Esophagus squamous epithelium (tissue), 5 donors: Measurements from ENCODE around the gene FA2H. TPM values are rescaled to one million over a fixed set of nuclear protein-coding genes. Genes with fewer than 3 reads are reported as not detected.
A peak's percentile ranks its signal among the peaks of the same experiment; 100 is the strongest.
"Not testable (repeated sequence)": the region's sequence is repeated elsewhere in the genome, so short reads cannot be mapped to it uniquely, and the experiment has no call there.

Source experiments
- DNase-seq: peaks from one replicate; lab custom pipeline; 2025; lab: John Stamatoyannopoulos, UW
- H3K27ac ChIP-seq, 4 donors: fragments of 200-600 bp; sonication (generic); one replicate each; pipeline ENCODE4 v1.5.1; 2016 to 2019; ENCODE audit warnings: mild to moderate bottlenecking in 1 of 4
- H3K27me3 ChIP-seq, 4 donors: fragments of 200-600 bp; sonication (generic); 1 replicate in 3 of 4; 2 replicates in 1 of 4; pipeline versions ENCODE4 v1.5.1 to v1.6.0; 2017 to 2021; ENCODE audit warnings: antibody characterized with exemption in 1 of 4
- H3K36me3 ChIP-seq, 3 donors: fragments of 200-600 bp; sonication (generic); one replicate each; pipeline ENCODE4 v1.5.1; 2016 to 2019
- H3K4me1 ChIP-seq, 3 donors: fragments of 200-600 bp; sonication (generic); one replicate each; pipeline ENCODE4 v1.5.1; 2017 to 2019
- H3K4me3 ChIP-seq, 4 donors: fragments of 200-600 bp; sonication (generic); 1 replicate in 3 of 4; 2 replicates in 1 of 4; pipeline ENCODE4 v1.5.1; 2016 to 2019; ENCODE audit warnings: mild to moderate bottlenecking in 2 of 4, moderate library complexity in 1 of 4
- H3K9me3 ChIP-seq, 3 donors: fragments of 200-600 bp; sonication (generic); one replicate each; pipeline ENCODE4 v1.5.1; 2016 to 2019
- CTCF ChIP-seq, 6 experiments: fragments of 450-650 bp in 4 of 6; fragments of 200-600 bp in 2 of 6; sonication (generic) in 2 of 6; IDR thresholded peaks; one replicate each; pipeline ENCODE4 v1.5.1; 2016 to 2019; ENCODE audit warnings: antibody characterized with exemption in 6 of 6, mild to moderate bottlenecking in 4 of 6, moderate library complexity in 4 of 6
- POLR2A ChIP-seq, 4 donors: fragments of 450-650 bp; IDR thresholded peaks; one replicate each; pipeline ENCODE4 v1.6.1; 2017; ENCODE audit warnings: antibody characterized with exemption in 4 of 4, mild to moderate bottlenecking in 4 of 4, moderate library complexity in 3 of 4
- WGBS, 2 donors: methylation state at CpG; one replicate each; pipeline ENCODE4 v1.1.5; 2018; 5-methylcytosine and 5-hydroxymethylcytosine counted together
- intact Hi-C: fragments of 100-400 bp; cut with DNase I; formaldehyde crosslinking; loops from one replicate; pipeline ENCODE4 v1.15.0; 2022
- total RNA-seq, 4 donors: library from RNA; depleted of rRNA; stranded (reverse); fragments of >200 nt; gene quantifications; one replicate each; pipeline ENCODE4 v1.1.0, GENCODE V29; 2016
- donor health status: DM: yes; HTN: yes; CAD: no.

Gene FA2H, protein sequence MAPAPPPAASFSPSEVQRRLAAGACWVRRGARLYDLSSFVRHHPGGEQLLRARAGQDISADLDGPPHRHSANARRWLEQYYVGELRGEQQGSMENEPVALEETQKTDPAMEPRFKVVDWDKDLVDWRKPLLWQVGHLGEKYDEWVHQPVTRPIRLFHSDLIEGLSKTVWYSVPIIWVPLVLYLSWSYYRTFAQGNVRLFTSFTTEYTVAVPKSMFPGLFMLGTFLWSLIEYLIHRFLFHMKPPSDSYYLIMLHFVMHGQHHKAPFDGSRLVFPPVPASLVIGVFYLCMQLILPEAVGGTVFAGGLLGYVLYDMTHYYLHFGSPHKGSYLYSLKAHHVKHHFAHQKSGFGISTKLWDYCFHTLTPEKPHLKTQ
- total RNA-seq = 1 to 10 TPM; 2.9 to 4.0 (median 3.3) TPM

DNA sequence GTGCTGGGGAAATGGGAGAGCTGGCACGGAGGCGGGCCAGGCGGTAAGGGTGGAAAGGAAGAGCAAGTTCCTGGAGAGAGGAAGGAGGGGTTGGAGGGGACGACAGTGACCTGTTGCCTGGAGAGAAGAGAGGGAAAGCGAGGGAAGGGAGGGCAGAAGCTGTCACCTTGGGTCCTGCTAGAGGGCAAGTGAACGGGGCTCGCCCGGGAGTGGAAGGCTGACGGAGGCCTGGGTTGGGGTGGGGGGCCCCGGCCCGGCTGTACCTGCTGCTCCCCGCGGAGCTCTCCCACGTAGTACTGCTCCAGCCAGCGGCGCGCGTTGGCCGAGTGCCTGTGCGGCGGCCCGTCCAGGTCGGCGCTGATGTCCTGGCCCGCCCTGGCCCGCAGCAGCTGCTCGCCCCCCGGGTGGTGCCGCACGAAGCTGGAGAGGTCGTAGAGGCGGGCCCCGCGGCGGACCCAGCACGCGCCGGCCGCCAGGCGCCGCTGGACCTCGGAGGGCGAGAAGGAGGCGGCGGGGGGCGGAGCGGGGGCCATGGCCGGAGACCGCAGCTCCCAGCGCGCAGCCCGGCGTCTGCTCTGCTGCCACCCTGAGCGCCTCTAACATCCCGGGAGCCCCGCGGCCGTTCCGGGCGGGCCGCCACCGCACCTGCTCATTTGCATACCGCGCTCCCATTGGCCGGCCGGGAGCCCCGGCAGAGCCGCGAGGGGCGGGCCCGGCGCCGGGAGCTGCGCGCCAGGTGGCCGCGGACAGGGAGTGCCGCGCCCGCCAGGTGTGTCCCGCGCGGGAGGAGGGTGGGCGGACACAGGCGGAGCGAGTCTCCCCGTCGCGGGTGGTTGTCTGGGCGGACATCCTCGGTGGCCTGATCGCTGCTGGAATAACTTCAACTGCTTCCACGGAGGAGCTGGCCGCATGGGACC is at the start of gene FA2H:
TSS of gene FA2H (minus strand) at position 598 of the 917 bp plus-strand sequence. CDS start at position 533, 65 bp downstream.
- peak within 1 kb of the TSS; percentile 23 to 83 (median 68) for H3K27ac ChIP-seq

GRCh38 chr16:74817851-74818250 is 43.2 kb upstream of the FA2H start:
- no peaks in the 10 kb centered on the region for H3K27me3 ChIP-seq
- H3K27ac ChIP-seq = no peak overlapping the region
- H3K36me3 ChIP-seq = no peaks in the 10 kb centered on the region
- no peak for DNase-seq
- no peak for TF ChIP-seq POLR2A (IDR thresholded peaks at IDR 0.05)
- TF ChIP-seq CTCF (IDR thresholded peaks at IDR 0.05) = no peak
- intact Hi-C loops = no loop called here
- 66 to 81% methylated on average over 6 to 7 of the region's 7 CpGs for WGBS, 2 donors
- peaks cover 0 to 6% (median 4%) of the 10 kb centered on the region in 3 donors for H3K9me3 ChIP-seq
- no peak overlapping the region for H3K4me3 ChIP-seq
- peaks cover 0 to 8% (median 5%) of the 10 kb centered on the region in 3 donors for H3K4me1 ChIP-seq

More for the DNA sequence above, at the start of gene FA2H:
- no peak for DNase-seq
- H3K27me3 ChIP-seq = peaks cover 0 to 53% (median 2%) of the 10 kb centered on the region in 4 donors
- no peaks in the 10 kb centered on the region for H3K9me3 ChIP-seq
- intact Hi-C loops = no loop called here
- 1 to 6% methylated on average over 13 to 35 of the region's 94 CpGs for WGBS, 2 donors
- H3K4me3 ChIP-seq = peak within 1 kb of the TSS; percentile 41 to 75 (median 60)
- TF ChIP-seq CTCF (IDR thresholded peaks at IDR 0.05) (peak in 4 of 6 experiments; percentile 35 to 48 (median 40)), POLR2A (IDR thresholded peaks at IDR 0.05) (peak in 3 of 4 donors; percentile 32 to 74 (median 65))
- H3K4me1 ChIP-seq = peaks cover 6 to 37% (median 8%) of the 10 kb centered on the region in 3 donors
- H3K36me3 ChIP-seq = no peaks in the 10 kb centered on the region

DNA sequence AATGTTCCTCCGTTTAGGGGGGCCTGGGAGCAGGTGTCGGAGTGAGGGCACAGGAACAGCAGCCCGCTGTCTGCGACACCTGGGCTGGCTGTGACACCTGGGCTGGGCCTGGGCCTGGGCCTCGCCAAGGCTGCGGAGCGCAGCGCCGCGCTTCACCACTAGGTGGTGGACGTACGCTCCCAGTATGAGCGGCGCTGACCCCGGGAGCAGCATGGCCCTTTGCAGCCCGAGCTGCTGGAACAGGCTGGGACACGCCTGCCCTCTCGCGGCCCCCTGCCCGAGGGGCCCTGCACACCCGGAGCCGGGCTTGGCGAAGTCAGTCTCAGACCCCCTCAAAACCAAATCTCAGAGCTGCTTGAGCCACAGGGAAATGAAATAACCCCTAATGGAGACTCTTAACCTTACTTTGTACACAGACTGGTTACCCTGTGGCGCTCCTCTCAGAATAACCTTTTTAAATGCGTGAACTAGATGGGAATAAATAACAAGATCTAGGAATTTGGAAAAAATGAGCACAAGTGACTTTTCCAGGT is 38.6 kb upstream of the FA2H start:
- 5 to 11% methylated on average over 12 to 24 of the region's 25 CpGs for WGBS, 2 donors
- Histone ChIP-seq H3K27ac (peak overlapping the region in 2 of 4 donors; percentile 26 to 33), H3K4me1 (peaks cover 0 to 27% (median 10%) of the 10 kb centered on the region in 3 donors), H3K4me3 (peak overlapping the region in 1 of 4 donors; percentile 35), H3K9me3 (no peaks in the 10 kb centered on the region), H3K27me3 (no peaks in the 10 kb centered on the region), H3K36me3 (no peaks in the 10 kb centered on the region)
- DNase-seq = no peak
- intact Hi-C loops = no loop called here
- TF ChIP-seq POLR2A (IDR thresholded peaks at IDR 0.05) = no peak
- peak; percentile 62 to 97 (median 96) for TF ChIP-seq CTCF (IDR thresholded peaks at IDR 0.05)

GRCh38 chr16:74811911-74812310 is 37.3 kb upstream of the FA2H start:
- TF ChIP-seq POLR2A (IDR thresholded peaks at IDR 0.05) (no peak), CTCF (IDR thresholded peaks at IDR 0.05) (no peak)
- Histone ChIP-seq H3K4me1 (peaks cover 0 to 27% (median 10%) of the 10 kb centered on the region in 3 donors), H3K27me3 (no peaks in the 10 kb centered on the region), H3K4me3 (no peak overlapping the region), H3K36me3 (no peaks in the 10 kb centered on the region), H3K27ac (peak overlapping the region in 1 of 4 donors; percentile 10), H3K9me3 (no peaks in the 10 kb centered on the region)
- intact Hi-C loops = no loop called here
- WGBS, 2 donors = 23 to 31% methylated on average over 2 of the region's 2 CpGs
- DNase-seq = no peak

DNA sequence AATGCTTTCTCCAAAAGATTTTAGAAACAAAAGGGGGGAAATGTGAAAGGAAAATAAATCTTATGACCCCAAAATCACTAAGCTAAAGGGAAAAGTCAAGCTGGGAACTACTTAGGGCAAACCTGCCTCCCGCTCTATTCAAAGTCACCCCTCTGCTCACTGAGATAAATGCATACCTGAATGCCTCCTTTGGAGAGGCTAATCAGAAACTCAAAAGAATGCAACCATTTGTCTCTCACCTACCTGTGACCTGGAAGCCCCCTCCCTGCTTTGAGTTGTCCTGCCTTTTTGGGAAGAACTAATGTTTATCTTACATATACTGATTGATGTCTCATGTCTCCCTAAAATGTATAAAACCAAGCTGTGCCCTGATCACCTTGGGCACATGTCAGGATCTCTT is 36.6 kb upstream of the FA2H start:
- DNase-seq, H3K36me3 ChIP-seq, H3K9me3 ChIP-seq, intact Hi-C loops, H3K4me3 ChIP-seq, H3K27me3 ChIP-seq, H3K27ac ChIP-seq: not testable (repeated sequence)
- WGBS, 2 donors = 81 to 90% methylated on average over 1 of the region's 1 CpG
- peaks cover 0 to 27% (median 10%) of the 10 kb centered on the region in 3 donors for H3K4me1 ChIP-seq
